Prostate gland (tissue), 2 donors: ENCODE results near the gene ALG5.

Source experiments
- CTCF ChIP-seq, 4 experiments: fragments of 200-600 bp in 2 of 4; fragments of 450-650 bp in 2 of 4; sonication (generic) in 2 of 4; IDR thresholded peaks; 1 replicate in 3 of 4; 2 replicates in 1 of 4; pipeline ENCODE4 v1.5.1; 2016 to 2019; ENCODE audit warnings: antibody characterized with exemption in 4 of 4, mild to moderate bottlenecking in 2 of 4, moderate library complexity in 2 of 4
- POLR2A ChIP-seq: fragments of 450-650 bp; IDR thresholded peaks from one replicate; pipeline ENCODE4 v1.6.1; 2016; ENCODE audit warnings: antibody characterized with exemption, mild to moderate bottlenecking

GRCh38 chr13:36986462-36987240 is 12.5 kb downstream of the ALG5 start:
- TF ChIP-seq CTCF (IDR thresholded peaks at IDR 0.05) (no peak), POLR2A (no peak)
